Coronary artery (tissue), 2 donors: Measurements from ENCODE around the gene DYNC1LI1.

Source experiments
- DNase-seq: peaks from one replicate; pipeline ENCODE4 v3.0.0-alpha.2; 2017; ENCODE audit warnings: low spot score
- H3K27ac ChIP-seq, 2 donors: fragments of 200-600 bp; sonication (generic); one replicate each; pipeline ENCODE4 v1.5.1; 2016 to 2019
- H3K4me3 ChIP-seq: fragments of 200-600 bp; sonication (generic); 2 replicates; pipeline ENCODE4 v1.5.1; 2016; ENCODE audit warnings: mild to moderate bottlenecking, moderate library complexity
- CTCF ChIP-seq: fragments of 200-600 bp; sonication (generic); IDR thresholded peaks from one replicate; pipeline ENCODE4 v1.5.1; 2019; ENCODE audit warnings: antibody characterized with exemption

The DYNC1LI1 gene

GRCh38 chr3:32500880-32501782, 69.5 kb downstream of the DYNC1LI1 start:
- no peak for DNase-seq
- TF ChIP-seq CTCF = no peak
- Histone ChIP-seq H3K27ac (peak overlapping the region; percentile 82 to 99), H3K4me3 (peak overlapping the region; percentile 96)

GRCh38 chr3:32500231-32500630, 70.4 kb downstream of the DYNC1LI1 start:
- Histone ChIP-seq H3K4me3 (no peak overlapping the region), H3K27ac (no peak overlapping the region)
- DNase-seq = no peak
- TF ChIP-seq CTCF = no peak

GRCh38 chr3:32499585-32499984, 71.1 kb downstream of the DYNC1LI1 start:
- DNase-seq = no peak

GRCh38 chr3:32498992-32499391, 71.7 kb downstream of the DYNC1LI1 start:
- TF ChIP-seq CTCF = no peak
- Histone ChIP-seq H3K4me3 (no peak overlapping the region), H3K27ac (no peak overlapping the region)
- no peak for DNase-seq

More at GRCh38 chr3:32499585-32499984, 71.1 kb downstream of the DYNC1LI1 start:
- TF ChIP-seq CTCF = no peak
- Histone ChIP-seq H3K27ac (no peak overlapping the region), H3K4me3 (no peak overlapping the region)

- no peak for DNase-seq
- TF ChIP-seq CTCF = no peak
- H3K27ac ChIP-seq = peak overlapping the region in 1 of 2 donors; percentile 19
Measured at GRCh38 chr3:32498252-32498651, 72.4 kb downstream of the DYNC1LI1 start.

GRCh38 chr3:32495609-32496008, 75.0 kb downstream of the DYNC1LI1 start:
- H3K27ac ChIP-seq = no peak overlapping the region
- no peak for DNase-seq
- no peak overlapping the region for H3K4me3 ChIP-seq
- no peak for TF ChIP-seq CTCF

More at GRCh38 chr3:32498252-32498651, 72.4 kb downstream of the DYNC1LI1 start:
- no peak overlapping the region for H3K4me3 ChIP-seq

- no peak for DNase-seq
- H3K4me3 ChIP-seq = no peak overlapping the region
- no peak overlapping the region for H3K27ac ChIP-seq
- no peak for TF ChIP-seq CTCF
Measured at GRCh38 chr3:32495085-32495484, 75.6 kb downstream of the DYNC1LI1 start.
